Spleen (tissue), 11 donors: ENCODE measurements around the gene PLD2. TPM values are rescaled to one million over a fixed set of nuclear protein-coding genes. Genes with fewer than 3 reads are reported as not detected.
"Not testable (repeated sequence)": the region's sequence is repeated elsewhere in the genome, so short reads cannot be mapped to it uniquely, and the experiment has no call there.

Experiments
- DNase-seq: peaks from one replicate; pipeline ENCODE4 v3.0.0-alpha.2; 2020
- H3K27ac ChIP-seq, 8 donors: fragments of 200-600 bp; sonication (generic) in 7 of 8; 1 replicate in 4 of 8; 2 replicates in 4 of 8; pipeline versions ENCODE4 v1.5.0 to v1.8.0; 2016 to 2021; ENCODE audit warnings: inconsistent platforms in 4 of 8, mild to moderate bottlenecking in 4 of 8, moderate library complexity in 1 of 8
- H3K27me3 ChIP-seq, 7 donors: fragments of 200-600 bp; sonication (generic) in 6 of 7; replicated peaks in 1 of 7; 1 replicate in 4 of 7; 2 replicates in 3 of 7; pipeline versions ENCODE4 v1.5.0 to v1.8.0; 2016 to 2021; ENCODE audit warnings: inconsistent platforms in 3 of 7, mild to moderate bottlenecking in 1 of 7
- H3K36me3 ChIP-seq, 6 donors: fragments of 200-600 bp; sonication (generic) in 5 of 6; 1 replicate in 4 of 6; 2 replicates in 2 of 6; pipeline versions ENCODE4 v1.5.0 to v1.8.0; 2016 to 2021; ENCODE audit warnings: inconsistent platforms in 2 of 6
- H3K4me1 ChIP-seq, 6 donors: fragments of 200-600 bp; sonication (generic) in 5 of 6; 1 replicate in 3 of 6; 2 replicates in 3 of 6; pipeline versions ENCODE4 v1.5.0 to v1.8.0; 2016 to 2021; ENCODE audit warnings: inconsistent platforms in 3 of 6
- H3K4me3 ChIP-seq, 8 donors: fragments of 200-600 bp; sonication (generic) in 7 of 8; 1 replicate in 4 of 8; 2 replicates in 4 of 8; pipeline versions ENCODE4 v1.5.0 to v1.8.0; 2016 to 2021; ENCODE audit warnings: inconsistent platforms in 4 of 8, mild to moderate bottlenecking in 4 of 8, moderate library complexity in 2 of 8
- H3K9me3 ChIP-seq, 8 donors: fragments of 200-600 bp; sonication (generic) in 7 of 8; 1 replicate in 4 of 8; 2 replicates in 4 of 8; pipeline versions ENCODE4 v1.5.0 to v1.8.0; 2016 to 2021; ENCODE audit warnings: inconsistent platforms in 4 of 8
- CTCF ChIP-seq, 11 experiments: fragments of 200-600 bp in 7 of 11; fragments of 450-650 bp in 4 of 11; sonication (generic) in 4 of 11; IDR thresholded peaks in 8 of 11; conservative IDR thresholded peaks in 3 of 11; 1 replicate in 7 of 11; 2 replicates in 4 of 11; pipeline versions ENCODE4 v1.4.0 to v1.8.0; 2016 to 2021; ENCODE audit warnings: antibody characterized with exemption in 11 of 11, inconsistent platforms in 4 of 11, mild to moderate bottlenecking in 1 of 11
- POLR2A ChIP-seq, 3 donors: fragments of 450-650 bp; IDR thresholded peaks; one replicate each; pipeline ENCODE4 v1.5.1; 2017; ENCODE audit warnings: antibody characterized with exemption in 3 of 3, mild to moderate bottlenecking in 1 of 3
- POLR2AphosphoS5 ChIP-seq, 3 donors: sonication (generic); formaldehyde crosslinking; IDR thresholded peaks; one replicate each; pipeline ENCODE4 v1.5.1; 2017; ENCODE audit warnings: antibody characterized with exemption in 3 of 3
- WGBS, 5 donors: extraction: QIAGEN DNeasy Blood & Tissue Kit in 3 of 5; methylation state at CpG; one replicate each; pipeline versions ENCODE4 v1.1.5 to v1.1.7; 2013 to 2018; 5-methylcytosine and 5-hydroxymethylcytosine counted together
- intact Hi-C: fragments of 100-400 bp; cut with DNase I; formaldehyde crosslinking; loops from one replicate; pipeline ENCODE4 v1.15.0; 2023; ENCODE audit warnings: low total_unique reads
- polyA plus RNA-seq, 3 donors: library from polyadenylated mRNA; stranded (reverse); fragments of 200-250 nt; gene quantifications; one replicate each; pipeline ENCODE4 v1.2.1, GENCODE V29; 2013
- total RNA-seq, 7 donors: library from RNA; depleted of rRNA in 3 of 7; stranded (reverse); fragments of >200 nt in 3 of 7; fragmentation: NEBNext Ultra II Directional in 4 of 7; extraction: Animal tissue kit (Norgen Biotek cat#: 25700) in 4 of 7; gene quantifications; one replicate each; pipeline versions ENCODE4 v1.1.0 to v1.2.1, GENCODE V29; 2016 to 2021
- donor health status: healthy with polysubstance abuse.
- donor health status: DM: no; HTN: no; CAD: no; lungs with moderate emphysema.
- donor health status: DM: no; HTN: no; CAD: no.
- donor health status: Bipolar disorder and iron deficiency.
- donor health status: healthy.
- donor health status: DM: no; HTN: no; CAD: no.
- donor health status: DM: yes; HTN: yes; CAD: no.

PLD2 gene
- total and polyA plus RNA-seq, 10 donors, result 6.0 to 42.0 (median 26.1) TPM

- Histone ChIP-seq H3K36me3 (peaks cover 0 to 50% (median 5%) of the 10 kb centered on the region in 6 donors), H3K27me3 (no peaks in the 10 kb centered on the region), H3K27ac (no peak overlapping the region), H3K9me3 (no peaks in the 10 kb centered on the region), H3K4me3 (no peak overlapping the region), H3K4me1 (no peaks in the 10 kb centered on the region)
- 59 to 85% (median 70%) methylated on average over 3 of the region's 3 CpGs for WGBS, 5 donors
- TF ChIP-seq POLR2AphosphoS5 (IDR thresholded peaks at IDR 0.05), result no peak
- TF ChIP-seq POLR2A (IDR thresholded peaks at IDR 0.05), result no peak
- TF ChIP-seq CTCF (IDR thresholded peaks at IDR 0.05 in 8 of 11, conservative IDR thresholded peaks at IDR 0.05 in 3 of 11), result no peak
- no peak for DNase-seq
- intact Hi-C loops, result no loop called here
Measured at GRCh38 chr17:4822835-4823234, 15.9 kb downstream of the PLD2 start.

- no peak for DNase-seq
- H3K4me3 ChIP-seq, result no peak overlapping the region
- H3K27me3 ChIP-seq, result no peaks in the 10 kb centered on the region
- no peak for TF ChIP-seq POLR2A (IDR thresholded peaks at IDR 0.05)
- no peak for TF ChIP-seq POLR2AphosphoS5 (IDR thresholded peaks at IDR 0.05)
- no peak for TF ChIP-seq CTCF (IDR thresholded peaks at IDR 0.05 in 8 of 11, conservative IDR thresholded peaks at IDR 0.05 in 3 of 11)
- H3K4me1 ChIP-seq, result no peaks in the 10 kb centered on the region
- intact Hi-C loops, result no loop called here
- H3K27ac ChIP-seq, result no peak overlapping the region
- 76 to 82% (median 76%) methylated on average over 12 of the region's 12 CpGs for WGBS, 5 donors
- H3K36me3 ChIP-seq, result peaks cover 0 to 44% (median 4%) of the 10 kb centered on the region in 6 donors
- H3K9me3 ChIP-seq, result no peaks in the 10 kb centered on the region
Measured at GRCh38 chr17:4823373-4824089, 16.6 kb downstream of the PLD2 start.

GRCh38 chr17:4827399-4827798, 20.4 kb downstream of the PLD2 start:
- no peak for DNase-seq
- Histone ChIP-seq H3K27me3 (no peaks in the 10 kb centered on the region), H3K9me3 (no peaks in the 10 kb centered on the region), H3K4me3 (no peak overlapping the region), H3K27ac (no peak overlapping the region), H3K36me3 (peaks cover 0 to 14% (median 0%) of the 10 kb centered on the region in 6 donors), H3K4me1 (no peaks in the 10 kb centered on the region)
- 73 to 81% (median 78%) methylated on average over 8 of the region's 8 CpGs for WGBS, 5 donors
- no peak for TF ChIP-seq POLR2AphosphoS5 (IDR thresholded peaks at IDR 0.05)
- intact Hi-C loops, result no loop called here

- peak overlapping the region; percentile 82 to 96 (median 92) for H3K27ac ChIP-seq
- H3K4me1 ChIP-seq, result peaks cover 25 to 45% (median 37%) of the 10 kb centered on the region in 6 donors
- intact Hi-C loops, H3K36me3 ChIP-seq, DNase-seq, H3K9me3 ChIP-seq, H3K27me3 ChIP-seq: not testable (repeated sequence)
- 0 to 2% (median 0%) methylated on average over 8 to 14 of the region's 17 CpGs for WGBS, 5 donors
- H3K4me3 ChIP-seq, result peak overlapping the region; percentile 59 to 97 (median 94)
Measured at GRCh38 chr17:4832829-4833177, 25.9 kb downstream of the PLD2 start.

- intact Hi-C loops, result no loop called here
- peak; percentile 97 for DNase-seq
- H3K9me3 ChIP-seq, result no peaks in the 10 kb centered on the region
- TF ChIP-seq CTCF (IDR thresholded peaks at IDR 0.05 in 8 of 11, conservative IDR thresholded peaks at IDR 0.05 in 3 of 11), result peak in 2 of 11 experiments; percentile 4 to 14
- peak in 1 of 3 donors; percentile 63 for TF ChIP-seq POLR2A (IDR thresholded peaks at IDR 0.05)
- peak; percentile 91 to 94 (median 93) for TF ChIP-seq POLR2AphosphoS5 (IDR thresholded peaks at IDR 0.05)
- no peaks in the 10 kb centered on the region for H3K27me3 ChIP-seq
- 0 to 1% (median 0%) methylated on average over 45 to 91 of the region's 91 CpGs for WGBS, 5 donors
- peak within 1 kb of the TSS; percentile 82 to 96 (median 92) for H3K27ac ChIP-seq
- H3K4me3 ChIP-seq, result peak within 1 kb of the TSS; percentile 59 to 97 (median 94)
- H3K36me3 ChIP-seq, result peaks cover 0 to 12% (median 6%) of the 10 kb centered on the region in 6 donors
- H3K4me1 ChIP-seq, result peaks cover 28 to 51% (median 40%) of the 10 kb centered on the region in 6 donors
Measured at GRCh38 chr17:4833178-4833940, 26.4 kb downstream of the PLD2 start, which contains the start of gene MINK1. MINK1 (plus strand) TSS chr17:4833340; CDS start chr17:4833584, 244 bp downstream.
